ENCODE measurements around the gene WDFY1.

GRCh38 chr2:223859070-223859469 is 86.1 kb downstream of the WDFY1 start:
- TF ChIP-seq CTCF (IDR thresholded peaks at IDR 0.05) (no peak), EP300 (IDR thresholded peaks at IDR 0.05) (no peak), POLR2A (IDR thresholded peaks at IDR 0.05) (no peak)
